Lower lobe of right lung (tissue), 2 donors: ENCODE data around the gene SORCS2. TPM values are rescaled to one million over a fixed set of nuclear protein-coding genes. Genes with fewer than 3 reads are reported as not detected.
"Not testable (repeated sequence)": the region's sequence is repeated elsewhere in the genome, so short reads cannot be mapped to it uniquely, and the experiment has no call there.

ENCODE experiments used
- ATAC-seq, 2 donors: fragments of 200-7000 bp; cut with Tn5 transposase; one replicate each; pipeline ENCODE4 v1.9.1; 2020 to 2022; ENCODE audit warnings: mild to moderate bottlenecking in 2 of 2, moderate library complexity in 2 of 2
- DNase-seq: peaks from one replicate; pipeline ENCODE4 v3.0.0-alpha.2; 2020
- H3K27ac ChIP-seq: fragments of 200-600 bp; one replicate; pipeline ENCODE4 v1.8.0; 2022
- H3K27me3 ChIP-seq: fragments of 200-600 bp; one replicate; pipeline ENCODE4 v1.8.0; 2022; ENCODE audit warnings: low read depth
- H3K36me3 ChIP-seq: fragments of 200-600 bp; one replicate; pipeline ENCODE4 v1.8.0; 2022; ENCODE audit warnings: mild to moderate bottlenecking
- H3K4me1 ChIP-seq: fragments of 200-600 bp; one replicate; pipeline ENCODE4 v1.8.0; 2022
- H3K4me3 ChIP-seq: fragments of 200-600 bp; one replicate; pipeline ENCODE4 v1.8.0; 2022; ENCODE audit warnings: mild to moderate bottlenecking
- H3K9me3 ChIP-seq: fragments of 200-600 bp; one replicate; pipeline ENCODE4 v1.8.0; 2022
- CTCF ChIP-seq: fragments of 200-600 bp; IDR thresholded peaks from one replicate; pipeline ENCODE4 v1.8.0; 2022; ENCODE audit warnings: antibody characterized with exemption, mild to moderate bottlenecking
- intact Hi-C: fragments of 100-400 bp; cut with DNase I; formaldehyde crosslinking; loops from one replicate; pipeline ENCODE4 v1.11.0; 2022
- total RNA-seq: library from RNA; stranded (reverse); fragmentation: NEBNext Ultra II Directional; extraction: Animal tissue kit (Norgen Biotek cat#: 25700); gene quantifications from one replicate; pipeline ENCODE4 v1.2.1, GENCODE V29; 2021
- donor health status: DM: no; HTN: yes; CAD: no; lungs with severe emphysema.

Gene SORCS2
- total RNA-seq, 1 donor from 2014 or later = 5.8 TPM

- intact Hi-C loops = no loop called here
- Histone ChIP-seq H3K4me1 (peaks cover 4% of the 10 kb centered on the region), H3K4me3 (no peak overlapping the region), H3K27ac (no peak overlapping the region), H3K9me3 (peaks cover 4% of the 10 kb centered on the region), H3K36me3 (no peaks in the 10 kb centered on the region), H3K27me3 (peaks cover 2% of the 10 kb centered on the region)
- DNase-seq (no peak), ATAC-seq (no peak)
- TF ChIP-seq CTCF = no peak
Measured at GRCh38 chr4:7600247-7600646, 407.9 kb downstream of the SORCS2 start.

- H3K36me3 ChIP-seq, H3K4me1 ChIP-seq, H3K9me3 ChIP-seq, DNase-seq, H3K27me3 ChIP-seq, H3K4me3 ChIP-seq, H3K27ac ChIP-seq, ATAC-seq, intact Hi-C loops: not testable (repeated sequence)
Measured at GRCh38 chr4:7602166-7602565, 409.8 kb downstream of the SORCS2 start.

DNA sequence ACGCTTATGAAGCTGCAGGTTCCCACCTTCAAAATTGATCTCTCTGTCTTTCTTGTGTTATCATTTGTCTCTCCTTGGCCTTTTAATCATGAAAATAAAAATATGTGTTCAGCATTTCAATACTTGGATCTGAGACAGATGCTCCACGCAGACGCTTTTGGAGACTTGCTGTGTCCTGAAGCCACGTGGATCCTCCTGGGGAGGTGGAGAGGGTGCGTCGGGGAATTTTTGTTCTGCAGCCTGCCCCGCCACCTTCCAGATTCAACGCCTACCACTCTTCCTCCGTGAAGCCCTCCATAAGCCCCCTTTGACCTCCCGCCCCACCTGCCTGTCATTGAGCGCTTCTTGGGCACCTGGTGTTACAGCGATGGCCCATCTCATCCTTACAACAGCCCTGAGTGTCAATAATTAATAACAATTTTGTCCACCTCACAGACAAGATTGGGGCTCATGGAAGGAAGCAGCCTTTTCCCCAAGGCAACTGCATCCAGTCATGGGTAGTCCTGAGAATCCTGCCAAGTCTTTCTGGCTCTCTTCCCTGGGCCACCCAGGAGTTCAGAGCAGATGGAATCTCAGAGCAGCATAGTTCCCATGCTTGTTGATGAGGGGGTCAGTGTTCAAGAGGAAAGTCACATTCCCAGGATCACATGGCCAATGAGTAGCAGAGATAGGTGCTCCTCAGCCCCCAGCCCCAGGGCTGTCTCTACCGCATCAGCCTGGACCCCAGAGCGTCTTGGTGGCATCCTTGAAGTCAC lies 415.0 kb downstream of the SORCS2 start:
- ATAC-seq (no peak), DNase-seq (no peak)
- Histone ChIP-seq H3K27ac (no peak overlapping the region), H3K9me3 (peaks cover 4% of the 10 kb centered on the region), H3K4me1 (no peaks in the 10 kb centered on the region), H3K4me3 (no peak overlapping the region), H3K36me3 (no peaks in the 10 kb centered on the region), H3K27me3 (no peaks in the 10 kb centered on the region)
- intact Hi-C loops = no loop called here
- TF ChIP-seq CTCF = no peak

- ATAC-seq (no peak), DNase-seq (no peak)
- Histone ChIP-seq H3K27ac (no peak overlapping the region), H3K27me3 (no peaks in the 10 kb centered on the region), H3K9me3 (peaks cover 4% of the 10 kb centered on the region), H3K36me3 (no peaks in the 10 kb centered on the region), H3K4me3 (no peak overlapping the region), H3K4me1 (no peaks in the 10 kb centered on the region)
- intact Hi-C loops = no loop called here
- TF ChIP-seq CTCF = no peak
Measured at GRCh38 chr4:7608046-7608445, 415.7 kb downstream of the SORCS2 start.

- intact Hi-C loops = no loop called here
- Histone ChIP-seq H3K4me3 (no peak overlapping the region), H3K4me1 (no peaks in the 10 kb centered on the region), H3K27me3 (no peaks in the 10 kb centered on the region), H3K9me3 (peaks cover 4% of the 10 kb centered on the region), H3K27ac (no peak overlapping the region), H3K36me3 (no peaks in the 10 kb centered on the region)
- no peak for DNase-seq
- ATAC-seq = no peak
- TF ChIP-seq CTCF = no peak
Measured at GRCh38 chr4:7609316-7609715, 417.0 kb downstream of the SORCS2 start.

- Histone ChIP-seq H3K36me3 (no peaks in the 10 kb centered on the region), H3K9me3 (peaks cover under 1% of the 10 kb centered on the region), H3K4me3 (no peak overlapping the region), H3K27ac (no peak overlapping the region), H3K4me1 (no peaks in the 10 kb centered on the region), H3K27me3 (no peaks in the 10 kb centered on the region)
- TF ChIP-seq CTCF = no peak
- intact Hi-C loops = no loop called here
- ATAC-seq (no peak), DNase-seq (no peak)
Measured at GRCh38 chr4:7610022-7610670, 417.8 kb downstream of the SORCS2 start.
